GM12878 (cell line): ENCODE data around the gene ZNF850. TPM values are rescaled to one million over a fixed set of nuclear protein-coding genes. Genes with fewer than 3 reads are reported as not detected.

ENCODE experiments used
- ATAC-seq: fragments of 200-7000 bp; cut with Tn5 transposase; 3 replicates; pipeline ENCODE4 v1.9.1; 2020; ENCODE audit warnings: mild to moderate bottlenecking, moderate library complexity
- BruUV-seq: library from RNA; stranded (reverse); fragments of 400-500 nt; replicated peaks from 2 replicates; lab custom pipeline; 2021; lab: Mats Ljungman, UMichigan
- CTCF ChIA-PET: fragments of 300-600 bp; sonication (Branson Sonifier 250); formaldehyde crosslinking; extraction: SDS; loops from one replicate; lab custom pipeline; 2021; ENCODE audit warnings: inconsistent platforms; lab: Yijun Ruan, JAX
- POLR2A ChIA-PET: fragments of 350-600 bp; formaldehyde crosslinking; extraction: SDS; loops from one replicate; lab custom pipeline; 2021; ENCODE audit warnings: inconsistent platforms; lab: Charles Lee
- RAD21 ChIA-PET: fragments of 300-600 bp; sonication (Branson Sonifier 250); formaldehyde crosslinking; loops from one replicate; lab custom pipeline; 2023; ENCODE audit warnings: antibody characterized with exemption; ENCODE audit not compliant: unreplicated experiment; lab: Charles Lee
- SMC1A ChIA-PET: fragments of 300-600 bp; sonication (Branson Sonifier 250); formaldehyde crosslinking; loops from one replicate; lab custom pipeline; 2023; ENCODE audit not compliant: unreplicated experiment, uncharacterized antibody; lab: Charles Lee
- DNase-seq: peaks from one replicate; pipeline ENCODE4 v3.0.0-alpha.2; 2011; ENCODE audit warnings: low read depth, low spot score
- FAIRE-seq: peaks from 3 replicates; lab custom pipeline; 2011; peaks lifted over from hg19 to GRCh38; lab: Jason Lieb, UNC
- H2AFZ ChIP-seq: 2 replicates; pipeline ENCODE4 v1.6.0; 2011; ENCODE audit warnings: low read depth, low read length, control low read depth; ENCODE audit not compliant: control insufficient read depth
- H3K27ac ChIP-seq: 2 replicates; pipeline ENCODE4 v1.5.1; 2011; ENCODE audit warnings: control low read depth; ENCODE audit not compliant: control insufficient read depth, insufficient read depth
- H3K27me3 ChIP-seq, 2 experiments: replicated peaks in 1 of 2; 2 replicates each; pipeline versions ENCODE4 v1.6.0 to v1.6.1; 2011; ENCODE audit warnings: low read length in 1 of 2; ENCODE audit not compliant: control insufficient read depth in 2 of 2, insufficient read depth in 2 of 2
- H3K36me3 ChIP-seq, 2 experiments: 2 replicates each; pipeline ENCODE4 v1.5.1; 2011; ENCODE audit warnings: low read length in 1 of 2; ENCODE audit not compliant: control insufficient read depth in 2 of 2, insufficient read depth in 2 of 2
- H3K4me1 ChIP-seq: 2 replicates; pipeline ENCODE4 v1.6.1; 2011; ENCODE audit warnings: mild to moderate bottlenecking, low read length, moderate library complexity, mixed read lengths; ENCODE audit not compliant: control insufficient read depth, insufficient read depth
- H3K4me2 ChIP-seq: 2 replicates; pipeline ENCODE4 v1.6.0; 2011; ENCODE audit warnings: control low read depth; ENCODE audit not compliant: control insufficient read depth, insufficient read depth
- H3K4me3 ChIP-seq: fragments of 200-600 bp; sonication (generic); 2 replicates; pipeline ENCODE4 v1.5.1; 2016
- H3K79me2 ChIP-seq: 2 replicates; pipeline ENCODE4 v1.6.0; 2011; ENCODE audit warnings: low read length; ENCODE audit not compliant: control insufficient read depth, insufficient read depth
- H3K9ac ChIP-seq: 2 replicates; pipeline ENCODE4 v1.8.0; 2011; ENCODE audit warnings: low read length, control low read depth, mixed read lengths; ENCODE audit not compliant: control insufficient read depth, insufficient read depth
- H3K9me3 ChIP-seq: replicated peaks from 3 replicates; pipeline ENCODE4 v1.5.1; 2011; ENCODE audit warnings: mild to moderate bottlenecking, low read length; ENCODE audit not compliant: control insufficient read depth, insufficient read depth
- H4K20me1 ChIP-seq: 2 replicates; pipeline ENCODE4 v1.6.0; 2011; ENCODE audit not compliant: control insufficient read depth, insufficient read depth
- CBX5 ChIP-seq: sonication (generic); IDR thresholded peaks from 2 replicates; pipeline ENCODE4 v1.6.1; 2016; ENCODE audit warnings: low read depth, moderate library complexity, mild to moderate bottlenecking, inconsistent platforms
- KLF5 ChIP-seq: fragments of 450-650 bp; IDR thresholded peaks from 2 replicates; pipeline ENCODE4 v1.6.1; 2014; ENCODE audit warnings: mild to moderate bottlenecking; ENCODE audit not compliant: partially characterized antibody
- NFYA ChIP-seq: IDR thresholded peaks from 2 replicates; pipeline ENCODE4 v1.6.1; 2011; ENCODE audit warnings: low read depth, mild to moderate bottlenecking, low read length, improper control_type of control experiment, borderline replicate concordance
- NR2C1 ChIP-seq: fragments of 450-650 bp; IDR thresholded peaks from 2 replicates; pipeline ENCODE4 v1.6.1; 2017; ENCODE audit warnings: antibody characterized with exemption, mild to moderate bottlenecking, moderate library complexity
- SKIL ChIP-seq: fragments of 450-650 bp; IDR thresholded peaks from 2 replicates; pipeline ENCODE4 v1.6.1; 2017; ENCODE audit warnings: mild to moderate bottlenecking, low read depth, inconsistent platforms; ENCODE audit not compliant: poor library complexity, severe bottlenecking
- SUPT20H ChIP-seq: IDR thresholded peaks from 2 replicates; pipeline ENCODE4 v1.6.1; 2011; ENCODE audit warnings: low read depth, mild to moderate bottlenecking, low read length, moderate library complexity, borderline replicate concordance; ENCODE audit not compliant: control insufficient read depth
- TAF1 ChIP-seq: IDR thresholded peaks from 2 replicates; pipeline ENCODE4 v1.6.1; 2011; ENCODE audit warnings: mild to moderate bottlenecking, low read depth, low read length, borderline replicate concordance
- ZNF274 ChIP-seq: IDR thresholded peaks from one replicate; pipeline ENCODE4 v1.8.0; 2011; ENCODE audit not compliant: insufficient read length, insufficient read depth
- ZNF622 ChIP-seq: fragments of 450-650 bp; IDR thresholded peaks from 2 replicates; pipeline ENCODE4 v1.6.1; 2017; ENCODE audit warnings: mild to moderate bottlenecking, inconsistent platforms
- WGBS: methylation state at CpG from one replicate; pipeline ENCODE4 v1.1.6; 2016; ENCODE audit warnings: low lambda C conversion rate; ENCODE audit not compliant: insufficient replicate concordance, insufficient coverage; ENCODE audit errors: missing lambda C conversion rate; 5-methylcytosine and 5-hydroxymethylcytosine counted together
- in situ Hi-C: fragments of 300-500 bp; cut with MboI; formaldehyde crosslinking; loops from 9 replicates; pipeline ENCODE4 v1.14.3; 2018; ENCODE audit warnings: mixed read lengths
- intact Hi-C: fragments of 100-400 bp; cut with micrococcal nuclease; formaldehyde crosslinking; loops from one replicate; pipeline ENCODE4 v1.14.2; 2022; ENCODE audit not compliant: unreplicated experiment
- polyA plus RNA-seq, 11 experiments: library from polyadenylated mRNA; depleted of rRNA in 4 of 11; unstranded in 6 of 11; stranded (reverse) in 5 of 11; fragments of >200 nt; fragmentation: Nextera tagmentation in 4 of 11; fragmentation: Illumina TruSeq in 1 of 11; extraction: Ambion mirVana in 4 of 11; extraction: Trizol in 1 of 11; gene quantifications; 1 replicate in 1 of 11; 2 replicates in 10 of 11; pipeline versions ENCODE4 v1.2.1 to v1.2.3, GENCODE V29; 2011 to 2016; ENCODE audit warnings: inconsistent platforms in 2 of 11, missing spikeins in 2 of 11, low read depth in 1 of 11
- total RNA-seq, 4 experiments: library from RNA; depleted of rRNA in 3 of 4; stranded (reverse); fragments of >200 nt in 3 of 4; fragmentation: Illumina TruSeq in 1 of 4; extraction: Trizol in 1 of 4; gene quantifications; 2 replicates each; pipeline versions ENCODE4 v1.2.1 to v1.2.3, GENCODE V29; 2013 to 2021
- TF ChIP-seq, protein P1 (sequence below): IDR thresholded peaks from 2 replicates; pipeline ENCODE4 v1.6.1; 2011; ENCODE audit warnings: borderline replicate concordance, low read depth, mild to moderate bottlenecking, moderate library complexity, low read length; ENCODE audit not compliant: insufficient read depth, poor library complexity, severe bottlenecking

ZNF850 gene
- total and polyA plus RNA-seq, 10 of the 15 experiments (the other 5 are each of a cell fraction or from before 2014, with no cell fraction given): 0.44 to 6.4 (median 2.5) TPM

DNA sequence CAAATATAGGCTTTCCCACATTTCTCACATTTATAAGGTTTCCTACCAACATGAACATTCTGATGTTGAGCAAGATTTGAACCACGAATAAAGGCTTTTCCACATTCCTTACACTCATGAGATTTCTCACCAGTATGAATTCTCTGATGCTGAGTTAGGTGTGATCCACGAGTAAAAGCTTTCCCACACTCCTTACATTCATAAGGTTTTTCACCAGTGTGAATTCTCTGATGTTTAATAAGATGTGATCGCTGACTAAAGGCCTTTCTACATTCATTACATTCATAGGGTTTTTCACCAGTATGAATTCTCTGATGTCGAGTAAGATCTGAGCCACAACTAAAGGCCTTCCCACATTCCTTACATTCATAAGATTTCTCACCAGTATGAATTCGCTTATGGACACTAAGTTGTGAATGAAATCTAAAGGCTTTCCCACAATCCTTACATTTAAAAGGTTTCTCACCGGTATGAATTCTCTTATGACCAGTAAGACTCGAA, 46.6 kb upstream of the ZNF850 start:
- H3K27ac ChIP-seq: no peak overlapping the region
- ChIA-PET POLR2A (no interaction called here), CTCF (no interaction called here), RAD21 (no interaction called here), SMC1A (no interaction called here)
- H3K27me3 ChIP-seq: no peaks in the 10 kb centered on the region
- intact Hi-C loops (no loop called here), in situ Hi-C loops (no loop called here)
- no peaks in the 10 kb centered on the region for H3K4me1 ChIP-seq
- no peak overlapping the region for H2AFZ ChIP-seq
- H3K4me2 ChIP-seq: no peak overlapping the region
- ATAC-seq (no peak), FAIRE-seq (no peak), DNase-seq (no peak)
- no peak overlapping the region for H3K9ac ChIP-seq
- no peak overlapping the region for H3K4me3 ChIP-seq
- WGBS: 86% methylated on average over 7 of the region's 7 CpGs
- BruUV-seq: no TSS peak
- no peaks in the 10 kb centered on the region for H3K79me2 ChIP-seq
- no peaks in the 10 kb centered on the region; a peak in 1 of 4 replicates for H3K36me3 ChIP-seq
- TF ChIP-seq KLF5 (peak; percentile 55), TAF1 (no peak), ZNF274 (peak; percentile 92), CBX5 (0 out of 2 replicates have a peak, but pooled peaks have one; percentile 70)
- H4K20me1 ChIP-seq: no peaks in the 10 kb centered on the region
- peaks cover 41% of the 10 kb centered on the region for H3K9me3 ChIP-seq

DNA sequence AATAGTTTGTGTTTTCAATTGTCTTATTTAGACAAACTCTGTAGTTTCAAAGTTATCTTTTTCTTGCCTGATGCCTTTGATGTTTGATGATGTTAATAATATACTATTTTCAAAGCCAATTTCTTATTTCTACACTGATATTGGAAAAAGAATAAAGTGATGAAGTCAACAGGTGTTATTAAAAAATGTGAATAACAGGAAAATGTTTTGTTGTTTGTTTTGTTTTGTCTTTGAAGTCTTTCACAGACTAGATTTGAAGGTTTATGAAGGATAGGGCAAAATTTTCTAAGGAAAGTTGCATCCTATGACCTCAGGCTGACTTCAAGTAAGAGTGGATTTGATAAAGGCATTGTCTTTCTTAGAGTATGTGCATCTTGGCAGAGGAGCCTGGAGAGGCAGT, 34.4 kb upstream of the ZNF850 start:
- no peaks in the 10 kb centered on the region for H3K4me1 ChIP-seq
- no peak for ATAC-seq
- in situ Hi-C loops: no loop called here
- no peak overlapping the region for H3K9ac ChIP-seq
- FAIRE-seq: no peak
- H3K4me3 ChIP-seq: no peak overlapping the region
- no peak overlapping the region for H3K4me2 ChIP-seq
- H3K79me2 ChIP-seq: no peaks in the 10 kb centered on the region
- peaks cover 14% of the 10 kb centered on the region for H3K9me3 ChIP-seq
- intact Hi-C loops: no loop called here
- no peaks in the 10 kb centered on the region for H3K36me3 ChIP-seq
- no TSS peak for BruUV-seq
- ChIA-PET CTCF (no interaction called here), POLR2A (no interaction called here), SMC1A (no interaction called here), RAD21 (no interaction called here)
- H2AFZ ChIP-seq: no peak overlapping the region
- H3K27ac ChIP-seq: no peak overlapping the region
- no peak for TF ChIP-seq NFYA
- TF ChIP-seq ZNF622: no peak
- TF ChIP-seq, protein P1, sequence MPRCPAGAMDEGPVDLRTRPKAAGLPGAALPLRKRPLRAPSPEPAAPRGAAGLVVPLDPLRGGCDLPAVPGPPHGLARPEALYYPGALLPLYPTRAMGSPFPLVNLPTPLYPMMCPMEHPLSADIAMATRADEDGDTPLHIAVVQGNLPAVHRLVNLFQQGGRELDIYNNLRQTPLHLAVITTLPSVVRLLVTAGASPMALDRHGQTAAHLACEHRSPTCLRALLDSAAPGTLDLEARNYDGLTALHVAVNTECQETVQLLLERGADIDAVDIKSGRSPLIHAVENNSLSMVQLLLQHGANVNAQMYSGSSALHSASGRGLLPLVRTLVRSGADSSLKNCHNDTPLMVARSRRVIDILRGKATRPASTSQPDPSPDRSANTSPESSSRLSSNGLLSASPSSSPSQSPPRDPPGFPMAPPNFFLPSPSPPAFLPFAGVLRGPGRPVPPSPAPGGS: no peak
- no peak for TF ChIP-seq SKIL
- TF ChIP-seq NR2C1: no peak
- no peak for TF ChIP-seq SUPT20H
- no peaks in the 10 kb centered on the region for H4K20me1 ChIP-seq
- H3K27me3 ChIP-seq: no peaks in the 10 kb centered on the region
- DNase-seq: no peak
